ENCODE data around the gene MAST4. TPM values are rescaled to one million over a fixed set of nuclear protein-coding genes. Genes with fewer than 3 reads are reported as not detected.

Gene MAST4
- polyA plus RNA-seq, 1 donor (not counting 4 experiments of a cell fraction or from before 2014, with no cell fraction given) = 19.8 TPM

DNA sequence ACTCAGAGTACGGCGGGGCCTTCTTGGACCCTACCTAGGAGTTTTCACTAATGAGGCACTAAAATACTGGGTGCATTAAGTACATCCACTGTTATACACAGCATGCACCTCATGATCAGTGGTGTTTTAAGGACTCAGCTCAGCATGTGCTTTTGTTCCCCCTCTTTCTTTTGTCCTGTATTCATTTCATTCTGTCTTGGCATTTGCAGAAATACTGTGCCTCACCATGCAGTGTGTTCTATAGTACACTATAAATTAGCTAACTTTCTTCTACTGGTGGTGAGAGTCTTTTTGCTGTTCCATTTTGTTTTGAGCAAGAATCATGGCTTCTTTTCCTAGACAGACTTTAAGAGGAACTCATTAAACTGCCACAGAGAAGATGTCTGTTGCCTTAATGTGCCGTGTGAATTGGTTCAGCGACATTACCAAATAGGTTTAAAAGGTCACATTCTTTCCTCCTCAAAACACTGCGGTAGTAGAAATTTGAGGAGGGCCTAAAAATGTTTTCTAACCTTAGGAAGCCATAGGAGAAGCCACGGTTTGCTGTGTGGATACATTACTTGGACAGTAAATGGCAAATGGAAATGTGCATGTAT lies 276.6 kb downstream of the MAST4 start:
- TF ChIP-seq CTCF (optimal IDR thresholded peaks at IDR 0.05 in 1 of 3, IDR thresholded peaks at IDR 0.05 in 1 of 3, conservative IDR thresholded peaks at IDR 0.05 in 1 of 3; ENCODE audit: extremely low read depth in 1 of 3, insufficient read depth in 2 of 3, low read length in 3 of 3) (no peak), EZH2 (IDR thresholded peaks at IDR 0.05; ENCODE audit: low read length) (no peak)
- H3K9me3 ChIP-seq (ENCODE audit: control insufficient read depth, low read depth, low read length) = no peaks in the 10 kb centered on the region
- no peak overlapping the region for H3K9ac ChIP-seq (ENCODE audit: control insufficient read depth, extremely low read depth, insufficient read depth, low read length)
- no peaks in the 10 kb centered on the region for H3K79me2 ChIP-seq (ENCODE audit: control insufficient read depth, insufficient read depth, low read length)
- H3K27ac ChIP-seq (ENCODE audit: control insufficient read depth, insufficient read depth, low read length) = no peak overlapping the region
- peaks cover 21% of the 10 kb centered on the region for H3K4me1 ChIP-seq (ENCODE audit: control insufficient read depth, extremely low read depth, insufficient read depth, low read length)
- FAIRE-seq = peak; percentile 56
- H3K27me3 ChIP-seq (ENCODE audit: control insufficient read depth, extremely low read depth, insufficient read depth, low read length) = no peaks in the 10 kb centered on the region
- no peaks in the 10 kb centered on the region for H3K36me3 ChIP-seq (ENCODE audit: control insufficient read depth in 2 of 2, extremely low read depth in 1 of 2, insufficient read depth in 2 of 2, low read length in 2 of 2)
- no peak overlapping the region for H2AFZ ChIP-seq (ENCODE audit: control insufficient read depth, low read length)
- no peak overlapping the region for H3K4me2 ChIP-seq (ENCODE audit: control insufficient read depth, extremely low read depth, insufficient read depth, low read depth, low read length)
- H4K20me1 ChIP-seq (ENCODE audit: control insufficient read depth, extremely low read depth, insufficient read depth, low read length) = no peaks in the 10 kb centered on the region
- no peak for DNase-seq (ENCODE audit: low read depth, low spot score)
- H3K4me3 ChIP-seq (ENCODE audit: control insufficient read depth in 2 of 3, extremely low read depth in 1 of 3, insufficient read depth in 2 of 3, low read depth in 1 of 3, low read length in 3 of 3) = no peak overlapping the region
- H3K9me1 ChIP-seq (ENCODE audit: control insufficient read depth, extremely low read depth, insufficient read depth, low read length) = no peaks in the 10 kb centered on the region
- dilution Hi-C loops (cut with MboI; ENCODE audit: extremely low pct_ligation_motif_present, low sequenced_read_pairs) = no loop called here

DNA sequence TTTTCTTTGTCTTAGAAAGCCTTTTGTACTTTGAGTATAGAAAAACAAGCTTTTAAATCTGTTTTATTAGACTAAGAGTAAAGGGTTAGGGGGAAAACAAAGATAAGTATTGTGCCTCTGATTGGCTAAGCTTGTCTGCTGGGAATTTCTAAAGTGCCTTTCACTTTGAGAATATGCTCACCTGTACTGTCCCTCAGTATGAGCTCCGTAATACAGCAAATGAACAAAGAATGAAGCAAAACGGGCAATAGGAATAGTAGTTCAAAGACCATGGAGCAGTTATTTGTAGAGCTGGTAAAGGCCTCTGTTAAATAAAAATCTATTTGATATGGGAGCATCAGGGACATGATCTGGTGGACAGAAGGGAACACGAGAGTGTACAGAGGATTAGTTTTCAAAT lies 277.8 kb downstream of the MAST4 start:
- Histone ChIP-seq H3K4me1 (ENCODE audit: control insufficient read depth, extremely low read depth, insufficient read depth, low read length) (peaks cover 18% of the 10 kb centered on the region), H2AFZ (ENCODE audit: control insufficient read depth, low read length) (no peak overlapping the region), H3K27ac (ENCODE audit: control insufficient read depth, insufficient read depth, low read length) (no peak overlapping the region), H3K9ac (ENCODE audit: control insufficient read depth, extremely low read depth, insufficient read depth, low read length) (no peak overlapping the region), H3K4me2 (ENCODE audit: control insufficient read depth, extremely low read depth, insufficient read depth, low read depth, low read length) (no peak overlapping the region), H3K9me3 (ENCODE audit: control insufficient read depth, low read depth, low read length) (no peaks in the 10 kb centered on the region), H4K20me1 (ENCODE audit: control insufficient read depth, extremely low read depth, insufficient read depth, low read length) (no peaks in the 10 kb centered on the region), H3K4me3 (ENCODE audit: control insufficient read depth in 2 of 3, extremely low read depth in 1 of 3, insufficient read depth in 2 of 3, low read depth in 1 of 3, low read length in 3 of 3) (no peak overlapping the region), H3K9me1 (ENCODE audit: control insufficient read depth, extremely low read depth, insufficient read depth, low read length) (peaks cover 2% of the 10 kb centered on the region), H3K27me3 (ENCODE audit: control insufficient read depth, extremely low read depth, insufficient read depth, low read length) (no peaks in the 10 kb centered on the region), H3K79me2 (ENCODE audit: control insufficient read depth, insufficient read depth, low read length) (no peaks in the 10 kb centered on the region), H3K36me3 (ENCODE audit: control insufficient read depth in 2 of 2, extremely low read depth in 1 of 2, insufficient read depth in 2 of 2, low read length in 2 of 2) (no peaks in the 10 kb centered on the region)
- no peak for TF ChIP-seq EZH2 (IDR thresholded peaks at IDR 0.05; ENCODE audit: low read length)
- no peak for TF ChIP-seq CTCF (optimal IDR thresholded peaks at IDR 0.05 in 1 of 3, IDR thresholded peaks at IDR 0.05 in 1 of 3, conservative IDR thresholded peaks at IDR 0.05 in 1 of 3; ENCODE audit: extremely low read depth in 1 of 3, insufficient read depth in 2 of 3, low read length in 3 of 3)
- dilution Hi-C loops (cut with MboI; ENCODE audit: extremely low pct_ligation_motif_present, low sequenced_read_pairs) = no loop called here
- DNase-seq (ENCODE audit: low read depth, low spot score) (no peak), FAIRE-seq (no peak)

Measured in keratinocyte (primary cell).